OCI-LY7 (cell line): Measurements from ENCODE around the gene MAP1S. TPM values are rescaled to one million over a fixed set of nuclear protein-coding genes. Genes with fewer than 3 reads are reported as not detected.
A peak's percentile ranks its signal among the peaks of the same experiment; 100 is the strongest.

Experiments
- BruUV-seq: library from RNA; stranded (reverse); fragments of 400-500 nt; replicated peaks from 2 replicates; lab custom pipeline; 2021; lab: Mats Ljungman, UMichigan
- CTCF ChIA-PET: fragments of 300-600 bp; sonication (Branson Sonifier 250); formaldehyde crosslinking; loops from one replicate; lab custom pipeline; 2022; ENCODE audit warnings: antibody characterized with exemption; ENCODE audit not compliant: unreplicated experiment; lab: Charles Lee
- POLR2A ChIA-PET: fragments of 300-600 bp; sonication (Branson Sonifier 250); formaldehyde crosslinking; loops from one replicate; lab custom pipeline; 2022; ENCODE audit warnings: antibody characterized with exemption; lab: Charles Lee
- DNase-seq: peaks from one replicate; pipeline ENCODE4 v3.0.0-alpha.2; 2015; ENCODE audit warnings: low spot score
- H2AFZ ChIP-seq: fragments of 200-600 bp; sonication (generic), shearing (Covaris generic); 2 replicates; pipeline ENCODE4 v1.6.1; 2014; ENCODE audit warnings: mild to moderate bottlenecking, antibody characterized with exemption, low read length, moderate library complexity
- H3K27ac ChIP-seq: fragments of 200-600 bp; sonication (generic); 2 replicates; pipeline ENCODE4 v1.5.1; 2014; ENCODE audit warnings: mixed run types, low read depth, mild to moderate bottlenecking, moderate library complexity, low read length, inconsistent platforms; ENCODE audit not compliant: poor library complexity, severe bottlenecking
- H3K36me3 ChIP-seq: fragments of 200-600 bp; sonication (generic); 2 replicates; pipeline ENCODE4 v1.6.1; 2014; ENCODE audit warnings: mild to moderate bottlenecking, antibody characterized with exemption, low read length, moderate library complexity, mixed read lengths; ENCODE audit not compliant: insufficient read depth
- H3K4me1 ChIP-seq: fragments of 200-600 bp; sonication (generic); 2 replicates; pipeline ENCODE4 v1.5.1; 2014; ENCODE audit warnings: mild to moderate bottlenecking, low read length; ENCODE audit not compliant: insufficient read depth, poor library complexity, severe bottlenecking
- H3K4me2 ChIP-seq: fragments of 200-600 bp; sonication (generic); 2 replicates; pipeline ENCODE4 v1.6.1; 2014; ENCODE audit warnings: mild to moderate bottlenecking, low read length
- H3K4me3 ChIP-seq: fragments of 200-600 bp; sonication (generic); 2 replicates; pipeline ENCODE4 v1.5.1; 2014; ENCODE audit warnings: mild to moderate bottlenecking, low read depth, low read length; ENCODE audit not compliant: poor library complexity, severe bottlenecking
- H3K79me2 ChIP-seq: fragments of 200-600 bp; sonication (generic); 2 replicates; pipeline ENCODE4 v1.6.1; 2016; ENCODE audit warnings: low read depth, mild to moderate bottlenecking, low read length, moderate library complexity, mixed read lengths; ENCODE audit not compliant: insufficient read depth
- H3K9me2 ChIP-seq: fragments of 200-600 bp; sonication (generic); 2 replicates; pipeline ENCODE4 v1.6.1; 2016; ENCODE audit warnings: mild to moderate bottlenecking, low read length, mixed read lengths; ENCODE audit not compliant: insufficient read depth
- H3K9me3 ChIP-seq: fragments of 200-600 bp; sonication (generic); 2 replicates; pipeline ENCODE4 v1.6.1; 2014; ENCODE audit warnings: mild to moderate bottlenecking, mixed run types, low read length, mixed read lengths
- H4K20me1 ChIP-seq: fragments of 200-600 bp; sonication (generic); 2 replicates; pipeline ENCODE4 v1.6.1; 2014; ENCODE audit warnings: mild to moderate bottlenecking, antibody characterized with exemption, low read length, moderate library complexity, mixed read lengths; ENCODE audit not compliant: insufficient read depth
- EZH2phosphoT487 ChIP-seq: fragments of 200-600 bp; sonication (generic); IDR thresholded peaks from 2 replicates; pipeline ENCODE4 v1.6.1; 2018; ENCODE audit warnings: low read depth, borderline replicate concordance, mild to moderate bottlenecking, mixed run types, antibody characterized with exemption, low read length, moderate library complexity, mixed read lengths
- intact Hi-C: fragments of 100-400 bp; cut with micrococcal nuclease; formaldehyde crosslinking; loops from one replicate; pipeline ENCODE4 v1.10.0; 2022; ENCODE audit not compliant: unreplicated experiment
- total RNA-seq, 2 experiments: library from RNA; depleted of rRNA in 1 of 2; stranded (reverse); fragments of >200 nt in 1 of 2; shearing (Covaris generic) in 1 of 2; gene quantifications; 2 replicates each; pipeline ENCODE4 v1.2.3, GENCODE V29; 2014 to 2022
- TF ChIP-seq, protein P1 (sequence below): fragments of 200-600 bp; sonication (generic); conservative IDR thresholded peaks from 2 replicates; pipeline ENCODE4 v1.5.1; 2014; ENCODE audit warnings: mild to moderate bottlenecking, antibody characterized with exemption, low read length, moderate library complexity, mixed read lengths

Gene MAP1S
- total RNA-seq, 2 experiments from 2014 or later = 31.6 to 53.1 TPM

DNA sequence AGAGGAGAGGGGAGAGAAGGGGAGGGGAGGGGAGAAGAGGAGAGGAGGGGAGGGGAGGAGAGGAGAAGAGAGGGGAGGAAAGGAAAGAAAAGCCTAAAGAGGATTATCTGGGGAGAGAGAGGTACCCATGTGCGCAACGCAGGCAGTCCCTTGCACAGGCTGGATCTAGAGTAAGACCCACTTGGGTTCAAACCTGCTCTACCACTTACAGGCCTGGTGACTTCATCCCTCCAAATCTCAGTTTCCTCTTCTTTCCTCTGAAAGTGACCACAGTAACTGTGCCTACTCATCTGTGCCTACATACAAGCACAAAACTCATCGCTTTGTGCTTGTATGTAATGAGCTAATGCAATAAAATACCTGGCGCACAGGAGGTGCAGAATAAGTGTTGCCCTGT, 732 bp upstream of the MAP1S start:
- ChIA-PET CTCF (interaction anchor here (0.8 to 1.1 kb wide), 2 partner anchors 36 to 48 kb away, joined by 3 to 4 read pairs; no protein-coding TSS in a partner anchor), POLR2A (interaction anchor here (0.6 to 2.1 kb wide), 9 partner anchors 9 to 141 kb away, joined by 3 to 8 read pairs (median 3); partner anchors contain the start of gene FCHO1)
- BruUV-seq = no TSS peak
- Histone ChIP-seq H3K9me2 (no peaks in the 10 kb centered on the region), H2AFZ (peak overlapping the region; percentile 86; the same call in 1 of the 2 replicates), H4K20me1 (peaks cover 5% of the 10 kb centered on the region; the same call in 1 of the 2 replicates), H3K4me3 (peak overlapping the region; percentile 95), H3K36me3 (peaks cover 15% of the 10 kb centered on the region; the same call in 1 of the 2 replicates), H3K9me3 (no peaks in the 10 kb centered on the region), H3K79me2 (peaks cover 17% of the 10 kb centered on the region), H3K4me1 (peaks cover 33% of the 10 kb centered on the region), H3K27ac (peak overlapping the region; percentile 20), H3K4me2 (peak overlapping the region; percentile 99)
- intact Hi-C loops = loop anchor here (5.0 kb wide), 1 partner anchor 139 kb away; the partner anchor contains the start of gene RPL18A
- DNase-seq = no peak
- TF ChIP-seq, protein P1, sequence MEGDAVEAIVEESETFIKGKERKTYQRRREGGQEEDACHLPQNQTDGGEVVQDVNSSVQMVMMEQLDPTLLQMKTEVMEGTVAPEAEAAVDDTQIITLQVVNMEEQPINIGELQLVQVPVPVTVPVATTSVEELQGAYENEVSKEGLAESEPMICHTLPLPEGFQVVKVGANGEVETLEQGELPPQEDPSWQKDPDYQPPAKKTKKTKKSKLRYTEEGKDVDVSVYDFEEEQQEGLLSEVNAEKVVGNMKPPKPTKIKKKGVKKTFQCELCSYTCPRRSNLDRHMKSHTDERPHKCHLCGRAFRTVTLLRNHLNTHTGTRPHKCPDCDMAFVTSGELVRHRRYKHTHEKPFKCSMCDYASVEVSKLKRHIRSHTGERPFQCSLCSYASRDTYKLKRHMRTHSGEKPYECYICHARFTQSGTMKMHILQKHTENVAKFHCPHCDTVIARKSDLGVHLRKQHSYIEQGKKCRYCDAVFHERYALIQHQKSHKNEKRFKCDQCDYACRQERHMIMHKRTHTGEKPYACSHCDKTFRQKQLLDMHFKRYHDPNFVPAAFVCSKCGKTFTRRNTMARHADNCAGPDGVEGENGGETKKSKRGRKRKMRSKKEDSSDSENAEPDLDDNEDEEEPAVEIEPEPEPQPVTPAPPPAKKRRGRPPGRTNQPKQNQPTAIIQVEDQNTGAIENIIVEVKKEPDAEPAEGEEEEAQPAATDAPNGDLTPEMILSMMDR = no peak
- TF ChIP-seq EZH2phosphoT487 = no peak

DNA sequence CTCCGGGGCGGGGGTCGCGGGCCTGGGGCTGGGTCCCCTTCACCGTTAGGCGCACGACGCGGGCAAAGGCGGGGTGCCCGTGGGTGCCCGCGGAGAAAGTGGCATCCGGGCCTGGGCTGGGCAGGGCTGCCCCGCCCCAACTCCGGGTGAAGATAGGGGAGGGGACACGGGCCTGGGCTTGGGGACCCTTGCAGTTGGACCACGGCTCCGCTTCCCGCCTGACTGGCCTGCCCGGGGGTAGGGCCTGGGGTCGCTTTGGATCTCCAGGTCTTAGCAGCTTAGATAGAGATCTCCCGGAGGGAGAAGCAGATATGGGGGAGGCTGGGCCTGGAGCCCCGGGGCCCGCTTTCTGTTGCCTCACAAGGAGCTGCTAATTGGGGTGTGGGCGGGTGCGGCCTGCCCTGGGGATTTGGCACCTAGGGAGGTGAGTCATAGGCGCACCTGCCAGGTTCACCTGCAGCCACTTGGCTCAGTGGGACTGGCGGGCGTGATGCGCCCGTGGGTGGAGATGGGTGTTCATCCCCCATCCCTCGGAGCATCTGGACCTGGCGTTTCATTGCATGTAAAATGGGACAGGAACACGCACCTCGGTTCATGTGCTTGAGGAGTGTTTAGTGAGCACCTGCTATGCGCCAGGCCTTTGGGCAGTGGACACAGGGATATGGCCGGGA, 585 bp downstream of the MAP1S start:
- intact Hi-C loops = loop anchor here (5.0 kb wide), 1 partner anchor 137 kb away; the partner anchor contains the start of gene RPL18A
- peak overlapping the region; percentile 99 for H3K4me2 ChIP-seq
- peaks cover 33% of the 10 kb centered on the region for H3K4me1 ChIP-seq
- no peaks in the 10 kb centered on the region for H3K9me3 ChIP-seq
- H3K4me3 ChIP-seq = peak overlapping the region; percentile 95
- ChIA-PET CTCF (interaction anchor here (1.1 kb wide), 1 partner anchor 46 kb away, joined by 3 read pairs; no protein-coding TSS in a partner anchor), POLR2A (interaction anchor here (1.2 to 2.1 kb wide), 4 partner anchors 17 to 139 kb away, joined by 4 to 8 read pairs (median 5); partner anchors contain the start of gene FCHO1)
- peaks cover 5% of the 10 kb centered on the region; the same call in 1 of the 2 replicates for H4K20me1 ChIP-seq
- no peak overlapping the region for H2AFZ ChIP-seq
- DNase-seq = no peak
- H3K27ac ChIP-seq = no peak overlapping the region
- H3K9me2 ChIP-seq = no peaks in the 10 kb centered on the region
- no peak for TF ChIP-seq EZH2phosphoT487
- TF ChIP-seq, protein P1 = no peak
- H3K36me3 ChIP-seq = peaks cover 26% of the 10 kb centered on the region; the same call in 1 of the 2 replicates
- peaks cover 17% of the 10 kb centered on the region for H3K79me2 ChIP-seq
- no TSS peak for BruUV-seq
